AG04449 (cell line): Measurements from ENCODE around the gene FAM50A.
A peak's percentile ranks its signal among the peaks of the same experiment; 100 is the strongest.

Experiments
- CTCF ChIA-PET: fragments of 350-600 bp; formaldehyde crosslinking; extraction: SDS; loops from one replicate; lab custom pipeline; 2021; ENCODE audit warnings: antibody characterized with exemption; lab: Yijun Ruan, JAX
- POLR2A ChIA-PET: fragments of 400-600, 350-600 bp; formaldehyde crosslinking; extraction: SDS; loops from one replicate; lab custom pipeline; 2020; ENCODE audit warnings: antibody characterized with exemption, inconsistent platforms; lab: Yijun Ruan, JAX
- DNase-seq: peaks from one replicate; pipeline ENCODE4 v3.0.0-alpha.2; 2010; ENCODE audit warnings: low read depth, low spot score
- H3K4me3 ChIP-seq: 2 replicates; pipeline ENCODE4 v1.5.1; 2011; ENCODE audit warnings: low read depth, mild to moderate bottlenecking, control low read depth, low read length
- CTCF ChIP-seq: IDR thresholded peaks from one replicate; pipeline ENCODE4 v1.5.1; 2011; ENCODE audit warnings: mild to moderate bottlenecking, moderate library complexity, low read length, control low read depth, inconsistent platforms; ENCODE audit not compliant: insufficient read depth; ENCODE audit errors: missing control alignments

FAM50A gene

GRCh38 chrX:154458954-154459778, 15.2 kb downstream of the FAM50A start:
- CTCF ChIA-PET, result interaction anchor here (1.3 kb wide), 1 partner anchor 18 kb away, joined by 4 read pairs; no protein-coding TSS in a partner anchor
- H3K4me3 ChIP-seq, result peak overlapping the region; percentile 72
- DNase-seq, result no peak
- POLR2A ChIA-PET, result interaction anchor here (0.6 to 2.7 kb wide), 9 partner anchors 9 to 59 kb away, joined by 3 to 16 read pairs (median 4); partner anchors contain the start of genes FAM50A, LAGE3, SLC10A3 and UBL4A
- no peak for TF ChIP-seq CTCF

- TF ChIP-seq CTCF, result no peak
- no peak for DNase-seq
- ChIA-PET POLR2A (interaction anchor here (0.7 to 2.7 kb wide), 7 partner anchors 8 to 31 kb away, joined by 3 to 16 read pairs (median 5); partner anchors contain the start of genes LAGE3, SLC10A3 and UBL4A), CTCF (interaction anchor here (1.3 kb wide), 1 partner anchor 17 kb away, joined by 4 read pairs; no protein-coding TSS in a partner anchor)
- H3K4me3 ChIP-seq, result peak overlapping the region; percentile 72
Measured at GRCh38 chrX:154459832-154460231, 15.9 kb downstream of the FAM50A start.

- DNase-seq, result no peak
- peak overlapping the region; percentile 72 for H3K4me3 ChIP-seq
- ChIA-PET CTCF (no interaction called here), POLR2A (interaction anchor here (0.7 to 2.7 kb wide), 4 partner anchors 14 to 30 kb away, joined by 3 to 16 read pairs (median 4); partner anchors contain the start of genes LAGE3 and UBL4A)
- no peak for TF ChIP-seq CTCF
Measured at GRCh38 chrX:154460326-154460725, 16.4 kb downstream of the FAM50A start.

- no peak for DNase-seq
- ChIA-PET CTCF (interaction anchor here (1.3 kb wide), 1 partner anchor 24 kb away, joined by 3 read pairs; no protein-coding TSS in a partner anchor), POLR2A (no interaction called here)
- no peak overlapping the region for H3K4me3 ChIP-seq
- no peak for TF ChIP-seq CTCF
Measured at GRCh38 chrX:154462396-154462795, 18.5 kb downstream of the FAM50A start.

GRCh38 chrX:154463611-154464220, 19.8 kb downstream of the FAM50A start:
- no peak for TF ChIP-seq CTCF
- ChIA-PET POLR2A (interaction anchor here (0.7 to 0.9 kb wide), 2 partner anchors 9 to 11 kb away, joined by 3 read pairs; no protein-coding TSS in a partner anchor), CTCF (no interaction called here)
- DNase-seq, result no peak
- no peak overlapping the region for H3K4me3 ChIP-seq

- ChIA-PET CTCF (no interaction called here), POLR2A (no interaction called here)
- H3K4me3 ChIP-seq, result no peak overlapping the region
- no peak for DNase-seq
- no peak for TF ChIP-seq CTCF
Measured at GRCh38 chrX:154464806-154465365, 20.9 kb downstream of the FAM50A start.
